Activated naive CD4-positive, alpha-beta T cell treated with anti-CD3 and anti-CD28 coated beads, Interleukin-2, amount 50 U/mL, for 24 hours (primary cell): ENCODE measurements around the gene TNC.
A peak's percentile ranks its signal among the peaks of the same experiment; 100 is the strongest.

Experiments
- H3K27ac Mint-ChIP-seq: one replicate; pipeline ENCODE4 v1.8.0; 2021; ENCODE audit warnings: mild to moderate bottlenecking, mixed read lengths
- H3K27me3 Mint-ChIP-seq: one replicate; pipeline ENCODE4 v1.8.0; 2021; ENCODE audit warnings: mixed read lengths
- H3K36me3 Mint-ChIP-seq: one replicate; pipeline ENCODE4 v1.8.0; 2021; ENCODE audit warnings: mixed read lengths
- H3K4me1 Mint-ChIP-seq: one replicate; pipeline ENCODE4 v1.8.0; 2021; ENCODE audit warnings: mixed read lengths
- H3K4me3 Mint-ChIP-seq: one replicate; pipeline ENCODE4 v1.8.0; 2021; ENCODE audit warnings: mild to moderate bottlenecking, mixed read lengths
- H3K9me3 Mint-ChIP-seq: one replicate; pipeline ENCODE4 v1.8.0; 2021; ENCODE audit warnings: mixed read lengths

The TNC gene

GRCh38 chr9:114998326-114998725 is 119.6 kb downstream of the TNC start:
- H3K27ac Mint-ChIP-seq, result no peak overlapping the region
- no peaks in the 10 kb centered on the region for H3K27me3 Mint-ChIP-seq
- no peaks in the 10 kb centered on the region for H3K36me3 Mint-ChIP-seq
- H3K4me3 Mint-ChIP-seq, result no peak overlapping the region
- peaks cover 29% of the 10 kb centered on the region for H3K4me1 Mint-ChIP-seq
- H3K9me3 Mint-ChIP-seq, result no peaks in the 10 kb centered on the region

- Mint-ChIP-seq H3K4me3 (no peak overlapping the region), H3K27me3 (no peaks in the 10 kb centered on the region), H3K27ac (no peak overlapping the region), H3K9me3 (no peaks in the 10 kb centered on the region), H3K4me1 (peaks cover 43% of the 10 kb centered on the region), H3K36me3 (no peaks in the 10 kb centered on the region)
Observed at GRCh38 chr9:114995681-114996221, 122.2 kb downstream of the TNC start.

- no peaks in the 10 kb centered on the region for H3K27me3 Mint-ChIP-seq
- no peak overlapping the region for H3K4me3 Mint-ChIP-seq
- no peaks in the 10 kb centered on the region for H3K9me3 Mint-ChIP-seq
- H3K4me1 Mint-ChIP-seq, result peaks cover 44% of the 10 kb centered on the region
- no peak overlapping the region for H3K27ac Mint-ChIP-seq
- H3K36me3 Mint-ChIP-seq, result no peaks in the 10 kb centered on the region
Observed at GRCh38 chr9:114994768-114995167, 123.2 kb downstream of the TNC start.

GRCh38 chr9:114991861-114992260 is 126.1 kb downstream of the TNC start:
- Mint-ChIP-seq H3K27ac (no peak overlapping the region), H3K4me1 (peaks cover 64% of the 10 kb centered on the region), H3K27me3 (no peaks in the 10 kb centered on the region)

GRCh38 chr9:114990901-114991300 is 127.1 kb downstream of the TNC start:
- Mint-ChIP-seq H3K27me3 (no peaks in the 10 kb centered on the region), H3K27ac (no peak overlapping the region), H3K9me3 (no peaks in the 10 kb centered on the region), H3K4me1 (peaks cover 64% of the 10 kb centered on the region), H3K4me3 (no peak overlapping the region), H3K36me3 (no peaks in the 10 kb centered on the region)

More at GRCh38 chr9:114991861-114992260, 126.1 kb downstream of the TNC start:
- H3K9me3 Mint-ChIP-seq, result no peaks in the 10 kb centered on the region
- H3K36me3 Mint-ChIP-seq, result no peaks in the 10 kb centered on the region
- no peak overlapping the region for H3K4me3 Mint-ChIP-seq

GRCh38 chr9:114989600-114990410 is 128.2 kb downstream of the TNC start:
- peak overlapping the region; percentile 64 for H3K27ac Mint-ChIP-seq
- H3K4me1 Mint-ChIP-seq, result peaks cover 63% of the 10 kb centered on the region
- H3K27me3 Mint-ChIP-seq, result no peaks in the 10 kb centered on the region
- no peaks in the 10 kb centered on the region for H3K36me3 Mint-ChIP-seq
- no peaks in the 10 kb centered on the region for H3K9me3 Mint-ChIP-seq
- peak overlapping the region; percentile 57 for H3K4me3 Mint-ChIP-seq

GRCh38 chr9:114988962-114989599 is 128.9 kb downstream of the TNC start:
- Mint-ChIP-seq H3K27ac (peak overlapping the region; percentile 64), H3K4me1 (peaks cover 59% of the 10 kb centered on the region), H3K27me3 (no peaks in the 10 kb centered on the region), H3K36me3 (no peaks in the 10 kb centered on the region), H3K4me3 (peak overlapping the region; percentile 57), H3K9me3 (no peaks in the 10 kb centered on the region)

GRCh38 chr9:114987116-114987515 is 130.8 kb downstream of the TNC start:
- Mint-ChIP-seq H3K9me3 (no peaks in the 10 kb centered on the region), H3K4me1 (peaks cover 45% of the 10 kb centered on the region), H3K4me3 (no peak overlapping the region), H3K27ac (no peak overlapping the region), H3K27me3 (no peaks in the 10 kb centered on the region), H3K36me3 (no peaks in the 10 kb centered on the region)

GRCh38 chr9:114985959-114986501 is 131.9 kb downstream of the TNC start:
- H3K36me3 Mint-ChIP-seq, result no peaks in the 10 kb centered on the region
- H3K4me3 Mint-ChIP-seq, result no peak overlapping the region
- H3K27me3 Mint-ChIP-seq, result no peaks in the 10 kb centered on the region
- H3K9me3 Mint-ChIP-seq, result no peaks in the 10 kb centered on the region
- H3K27ac Mint-ChIP-seq, result no peak overlapping the region
- H3K4me1 Mint-ChIP-seq, result peaks cover 35% of the 10 kb centered on the region

GRCh38 chr9:114981063-114981462 is 136.9 kb downstream of the TNC start:
- no peaks in the 10 kb centered on the region for H3K4me1 Mint-ChIP-seq
- H3K27ac Mint-ChIP-seq, result no peak overlapping the region
- H3K4me3 Mint-ChIP-seq, result no peak overlapping the region
- H3K27me3 Mint-ChIP-seq, result no peaks in the 10 kb centered on the region
- no peaks in the 10 kb centered on the region for H3K36me3 Mint-ChIP-seq
- H3K9me3 Mint-ChIP-seq, result no peaks in the 10 kb centered on the region

GRCh38 chr9:114973216-114973615 is 144.7 kb downstream of the TNC start:
- H3K4me3 Mint-ChIP-seq, result no peak overlapping the region
- no peaks in the 10 kb centered on the region for H3K27me3 Mint-ChIP-seq
- H3K9me3 Mint-ChIP-seq, result no peaks in the 10 kb centered on the region

GRCh38 chr9:114972510-114973136 is 145.3 kb downstream of the TNC start:
- Mint-ChIP-seq H3K4me1 (peaks cover 21% of the 10 kb centered on the region), H3K4me3 (no peak overlapping the region), H3K27ac (no peak overlapping the region), H3K36me3 (no peaks in the 10 kb centered on the region), H3K27me3 (no peaks in the 10 kb centered on the region), H3K9me3 (no peaks in the 10 kb centered on the region)

More at GRCh38 chr9:114973216-114973615, 144.7 kb downstream of the TNC start:
- Mint-ChIP-seq H3K4me1 (peaks cover 15% of the 10 kb centered on the region), H3K27ac (no peak overlapping the region), H3K36me3 (no peaks in the 10 kb centered on the region)
